Loucy (cell line): ENCODE results near the gene LHX6.

ENCODE experiments used
- CTCF ChIP-seq: fragments of 200-600 bp; sonication (generic); conservative IDR thresholded peaks from 2 replicates; pipeline ENCODE4 v1.5.1; 2014; ENCODE audit warnings: mild to moderate bottlenecking, antibody characterized with exemption, low read length
- EZH2phosphoT487 ChIP-seq: fragments of 200-600 bp; IDR thresholded peaks from 2 replicates; pipeline ENCODE4 v1.6.1; 2018; ENCODE audit warnings: antibody characterized with exemption, mild to moderate bottlenecking, moderate library complexity, borderline replicate concordance

GRCh38 chr9:122223435-122223834 is 5.3 kb downstream of the LHX6 start:
- TF ChIP-seq EZH2phosphoT487 (no peak), CTCF (no peak)
